ENCODE results near the gene FOXA3.

DNA sequence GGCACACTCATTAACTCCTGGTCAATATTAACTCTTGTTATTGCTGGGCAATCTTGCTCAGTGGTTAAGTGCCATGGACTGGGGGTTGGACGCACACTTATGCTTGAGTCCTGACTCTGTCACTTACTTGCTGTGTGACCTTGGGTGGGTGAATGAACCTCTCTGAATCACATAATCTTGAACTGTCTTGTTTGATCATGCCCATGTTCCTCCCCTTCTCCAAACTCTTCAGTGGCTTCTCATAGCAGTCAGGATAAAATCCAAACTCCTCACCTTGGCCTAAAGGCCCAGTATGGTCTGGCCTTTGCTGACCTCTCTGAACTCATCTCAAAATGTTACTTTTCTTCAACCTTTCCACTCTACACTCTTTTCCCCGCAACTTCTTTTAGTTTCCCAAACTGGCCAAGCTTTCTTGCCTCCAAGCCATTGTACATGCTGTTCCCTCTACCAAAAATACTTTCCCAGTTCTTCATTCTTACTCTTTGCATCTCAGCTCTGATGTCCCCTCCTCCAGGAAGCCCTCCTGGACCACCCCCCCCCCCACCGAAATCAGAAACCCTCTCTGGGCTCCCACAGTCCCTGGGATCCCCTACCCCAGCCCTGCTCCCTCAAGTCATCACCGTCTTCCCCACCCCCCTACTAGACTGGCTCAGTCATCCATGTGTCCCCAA lies 35.9 kb downstream of the FOXA3 start:
- TF ChIP-seq, protein P1, sequence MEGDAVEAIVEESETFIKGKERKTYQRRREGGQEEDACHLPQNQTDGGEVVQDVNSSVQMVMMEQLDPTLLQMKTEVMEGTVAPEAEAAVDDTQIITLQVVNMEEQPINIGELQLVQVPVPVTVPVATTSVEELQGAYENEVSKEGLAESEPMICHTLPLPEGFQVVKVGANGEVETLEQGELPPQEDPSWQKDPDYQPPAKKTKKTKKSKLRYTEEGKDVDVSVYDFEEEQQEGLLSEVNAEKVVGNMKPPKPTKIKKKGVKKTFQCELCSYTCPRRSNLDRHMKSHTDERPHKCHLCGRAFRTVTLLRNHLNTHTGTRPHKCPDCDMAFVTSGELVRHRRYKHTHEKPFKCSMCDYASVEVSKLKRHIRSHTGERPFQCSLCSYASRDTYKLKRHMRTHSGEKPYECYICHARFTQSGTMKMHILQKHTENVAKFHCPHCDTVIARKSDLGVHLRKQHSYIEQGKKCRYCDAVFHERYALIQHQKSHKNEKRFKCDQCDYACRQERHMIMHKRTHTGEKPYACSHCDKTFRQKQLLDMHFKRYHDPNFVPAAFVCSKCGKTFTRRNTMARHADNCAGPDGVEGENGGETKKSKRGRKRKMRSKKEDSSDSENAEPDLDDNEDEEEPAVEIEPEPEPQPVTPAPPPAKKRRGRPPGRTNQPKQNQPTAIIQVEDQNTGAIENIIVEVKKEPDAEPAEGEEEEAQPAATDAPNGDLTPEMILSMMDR (IDR thresholded peaks at IDR 0.05): no peak
- no peak for TF ChIP-seq POLR2A (IDR thresholded peaks at IDR 0.05)
- TF ChIP-seq EP300 (IDR thresholded peaks at IDR 0.05): no peak
